GF-D8 (cell line): ENCODE data around the gene SULF2.
A peak's percentile ranks its signal among the peaks of the same experiment; 100 is the strongest.

Experiments
- DNase-seq: peaks from one replicate; lab custom pipeline; 2025; lab: John Stamatoyannopoulos, UW

Gene SULF2

GRCh38 chr20:47735412-47736400, 49.6 kb downstream of the SULF2 start:
- DNase-seq = peak; percentile 71

GRCh38 chr20:47734870-47735269, 50.4 kb downstream of the SULF2 start:
- no peak for DNase-seq

GRCh38 chr20:47733892-47734291, 51.4 kb downstream of the SULF2 start:
- no peak for DNase-seq

- no peak for DNase-seq
Measured at GRCh38 chr20:47730744-47731143, 54.5 kb downstream of the SULF2 start.

- DNase-seq = no peak
Measured at GRCh38 chr20:47729472-47729871, 55.8 kb downstream of the SULF2 start.

- no peak for DNase-seq
Measured at GRCh38 chr20:47727909-47728361, 57.3 kb downstream of the SULF2 start.

GRCh38 chr20:47727170-47727880, 58.0 kb downstream of the SULF2 start:
- DNase-seq = peak; percentile 100

- no peak for DNase-seq
Measured at GRCh38 chr20:47726632-47727031, 58.6 kb downstream of the SULF2 start.

- DNase-seq = peak; percentile 37
Measured at GRCh38 chr20:47725248-47725973, 59.9 kb downstream of the SULF2 start.

- no peak for DNase-seq
Measured at GRCh38 chr20:47724910-47725247, 60.4 kb downstream of the SULF2 start.

- DNase-seq = no peak
Measured at GRCh38 chr20:47724396-47724795, 60.9 kb downstream of the SULF2 start.

GRCh38 chr20:47723322-47723721, 62.0 kb downstream of the SULF2 start:
- no peak for DNase-seq

GRCh38 chr20:47720636-47721427, 64.4 kb downstream of the SULF2 start:
- DNase-seq = no peak

GRCh38 chr20:47719625-47720024, 65.7 kb downstream of the SULF2 start:
- DNase-seq = no peak

- no peak for DNase-seq
Measured at GRCh38 chr20:47719211-47719610, 66.1 kb downstream of the SULF2 start.

- DNase-seq = no peak
Measured at GRCh38 chr20:47718398-47718797, 66.9 kb downstream of the SULF2 start.

GRCh38 chr20:47717421-47717820, 67.9 kb downstream of the SULF2 start:
- no peak for DNase-seq

GRCh38 chr20:47713878-47714450, 71.3 kb downstream of the SULF2 start:
- no peak for DNase-seq

GRCh38 chr20:47713163-47713562, 72.1 kb downstream of the SULF2 start:
- no peak for DNase-seq

GRCh38 chr20:47711046-47711752, 74.1 kb downstream of the SULF2 start:
- DNase-seq = no peak

- DNase-seq = no peak
Measured at GRCh38 chr20:47710665-47711045, 74.6 kb downstream of the SULF2 start.
